Ishikawa (cell line): Measurements from ENCODE around the gene BMP2K.

Experiments used
- CEBPB ChIP-seq: IDR thresholded peaks from 2 replicates; pipeline ENCODE4 v1.6.1; 2012
- CREB1 ChIP-seq: IDR thresholded peaks from 2 replicates; pipeline ENCODE4 v1.6.1; 2012; ENCODE audit warnings: low read depth
- EGR1 ChIP-seq: IDR thresholded peaks from 2 replicates; pipeline ENCODE4 v1.6.1; 2012
- EP300 ChIP-seq: IDR thresholded peaks from 2 replicates; pipeline ENCODE4 v1.6.1; 2012; ENCODE audit warnings: borderline replicate concordance
- FOXM1 ChIP-seq: IDR thresholded peaks from 2 replicates; pipeline ENCODE4 v1.6.1; 2012; ENCODE audit warnings: low read depth, borderline replicate concordance
- MAX ChIP-seq: IDR thresholded peaks from 2 replicates; pipeline ENCODE4 v1.6.1; 2012
- NFIC ChIP-seq: IDR thresholded peaks from 2 replicates; pipeline ENCODE4 v1.6.1; 2012
- RAD21 ChIP-seq: IDR thresholded peaks from 2 replicates; pipeline ENCODE4 v1.6.1; 2012; ENCODE audit warnings: low read depth
- REST ChIP-seq: IDR thresholded peaks from 2 replicates; pipeline ENCODE4 v1.6.1; 2012; ENCODE audit warnings: low read depth, mild to moderate bottlenecking
- TAF1 ChIP-seq: IDR thresholded peaks from 2 replicates; pipeline ENCODE4 v1.6.1; 2012; ENCODE audit warnings: low read depth, mild to moderate bottlenecking
- TCF12 ChIP-seq: IDR thresholded peaks from 2 replicates; pipeline ENCODE4 v1.6.1; 2012; ENCODE audit warnings: low read depth
- TEAD4 ChIP-seq: IDR thresholded peaks from 2 replicates; pipeline ENCODE4 v1.6.1; 2012
- USF1 ChIP-seq: IDR thresholded peaks from 2 replicates; pipeline ENCODE4 v1.6.1; 2012
- YY1 ChIP-seq: IDR thresholded peaks from 2 replicates; pipeline ENCODE4 v1.6.1; 2012; ENCODE audit warnings: low read depth
- ZBTB7A ChIP-seq: IDR thresholded peaks from 2 replicates; pipeline ENCODE4 v1.6.1; 2012; ENCODE audit warnings: low read depth

BMP2K gene

GRCh38 chr4:78809295-78809694, 33.1 kb downstream of the BMP2K start:
- TF ChIP-seq EP300 (no peak), RAD21 (no peak), USF1 (no peak), TAF1 (no peak), EGR1 (no peak), TCF12 (no peak), MAX (no peak), YY1 (no peak), FOXM1 (no peak), CEBPB (no peak), TEAD4 (no peak), ZBTB7A (no peak), REST (no peak)

GRCh38 chr4:78809928-78810835, 34.0 kb downstream of the BMP2K start:
- no peak for TF ChIP-seq EGR1
- TF ChIP-seq FOXM1 = no peak
- TF ChIP-seq ZBTB7A = no peak
- no peak for TF ChIP-seq YY1
- no peak for TF ChIP-seq TAF1
- no peak for TF ChIP-seq TEAD4
- TF ChIP-seq MAX = no peak
- no peak for TF ChIP-seq REST
- TF ChIP-seq NFIC = no peak
- TF ChIP-seq CEBPB = no peak
- no peak for TF ChIP-seq RAD21
- no peak for TF ChIP-seq TCF12
- TF ChIP-seq CREB1 = no peak
- TF ChIP-seq EP300 = no peak
- TF ChIP-seq USF1 = no peak

GRCh38 chr4:78811034-78811433, 34.9 kb downstream of the BMP2K start:
- TF ChIP-seq RAD21 = no peak
- no peak for TF ChIP-seq EGR1
- no peak for TF ChIP-seq TAF1
- TF ChIP-seq NFIC = no peak
- no peak for TF ChIP-seq EP300
- TF ChIP-seq CREB1 = no peak
- no peak for TF ChIP-seq ZBTB7A
- no peak for TF ChIP-seq YY1
- no peak for TF ChIP-seq TEAD4
- TF ChIP-seq CEBPB = no peak
- TF ChIP-seq REST = no peak

- TF ChIP-seq RAD21 = no peak
- TF ChIP-seq EP300 = no peak
- TF ChIP-seq TCF12 = no peak
- TF ChIP-seq FOXM1 = no peak
- TF ChIP-seq TEAD4 = no peak
- no peak for TF ChIP-seq CREB1
- TF ChIP-seq CEBPB = no peak
- no peak for TF ChIP-seq MAX
- no peak for TF ChIP-seq TAF1
- TF ChIP-seq USF1 = no peak
- no peak for TF ChIP-seq EGR1
- TF ChIP-seq REST = no peak
- TF ChIP-seq NFIC = no peak
- no peak for TF ChIP-seq ZBTB7A
- no peak for TF ChIP-seq YY1
These were observed 42.5 kb downstream of the BMP2K start for GRCh38 chr4:78818530-78819079.
